Astrocyte (in vitro differentiated cells and primary cell): Measurements from ENCODE around the gene YIPF3. TPM values are rescaled to one million over a fixed set of nuclear protein-coding genes. Genes with fewer than 3 reads are reported as not detected.
A peak's percentile ranks its signal among the peaks of the same experiment; 100 is the strongest.
"Not testable (repeated sequence)": the region's sequence is repeated elsewhere in the genome, so short reads cannot be mapped to it uniquely, and the experiment has no call there.

Experiments
- DNase-seq: peaks from one replicate; pipeline ENCODE4 v3.0.0-alpha.2; 2010; ENCODE audit warnings: low read depth
- FAIRE-seq: peaks from 2 replicates; lab custom pipeline; 2011; peaks lifted over from hg19 to GRCh38; lab: Jason Lieb, UNC
- H2AFZ ChIP-seq: 2 replicates; pipeline ENCODE4 v1.6.0; 2012; ENCODE audit warnings: low read depth, low read length, inconsistent platforms
- H3K27ac ChIP-seq: 2 replicates; pipeline ENCODE4 v1.5.1; 2011; ENCODE audit warnings: low read depth, low read length, inconsistent platforms
- H3K27me3 ChIP-seq: 2 replicates; pipeline ENCODE4 v1.6.0; 2011; ENCODE audit warnings: low read length, inconsistent platforms; ENCODE audit not compliant: insufficient read depth
- H3K36me3 ChIP-seq: 2 replicates; pipeline ENCODE4 v1.5.1; 2011; ENCODE audit warnings: low read length, inconsistent platforms; ENCODE audit not compliant: insufficient read depth
- H3K4me1 ChIP-seq: 2 replicates; pipeline ENCODE4 v1.5.1; 2011; ENCODE audit warnings: low read length, inconsistent platforms; ENCODE audit not compliant: insufficient read depth
- H3K4me2 ChIP-seq: 2 replicates; pipeline ENCODE4 v1.6.0; 2012; ENCODE audit warnings: low read length, inconsistent platforms
- H3K4me3 ChIP-seq: 2 replicates; pipeline ENCODE4 v1.5.1; 2011; ENCODE audit warnings: low read depth, mild to moderate bottlenecking, low read length, inconsistent platforms; ENCODE audit not compliant: insufficient read depth
- H3K79me2 ChIP-seq: 2 replicates; pipeline ENCODE4 v1.6.0; 2012; ENCODE audit warnings: mild to moderate bottlenecking, low read length, inconsistent platforms; ENCODE audit not compliant: insufficient read depth
- H3K9ac ChIP-seq: 2 replicates; pipeline ENCODE4 v1.6.0; 2012; ENCODE audit warnings: mild to moderate bottlenecking, low read length, inconsistent platforms
- H3K9me3 ChIP-seq: 2 replicates; pipeline ENCODE4 v1.5.1; 2012; ENCODE audit warnings: low read depth, mild to moderate bottlenecking, low read length, inconsistent platforms; ENCODE audit not compliant: insufficient read depth
- H4K20me1 ChIP-seq: 2 replicates; pipeline ENCODE4 v1.6.0; 2012; ENCODE audit warnings: low read length, inconsistent platforms; ENCODE audit not compliant: insufficient read depth
- H3K27ac Mint-ChIP-seq: one replicate; pipeline ENCODE4 v1.8.0; 2021; ENCODE audit warnings: mild to moderate bottlenecking, mixed read lengths; ENCODE audit not compliant: unreplicated experiment
- H3K27me3 Mint-ChIP-seq: one replicate; pipeline ENCODE4 v1.8.0; 2021; ENCODE audit warnings: low read depth, mixed read lengths; ENCODE audit not compliant: unreplicated experiment
- H3K36me3 Mint-ChIP-seq: one replicate; pipeline ENCODE4 v1.8.0; 2021; ENCODE audit warnings: low read depth, mixed read lengths; ENCODE audit not compliant: unreplicated experiment
- H3K4me1 Mint-ChIP-seq: one replicate; pipeline ENCODE4 v1.8.0; 2021; ENCODE audit warnings: low read depth, mixed read lengths; ENCODE audit not compliant: unreplicated experiment
- H3K4me3 Mint-ChIP-seq: one replicate; pipeline ENCODE4 v1.8.0; 2021; ENCODE audit warnings: mild to moderate bottlenecking, moderate library complexity, mixed read lengths; ENCODE audit not compliant: unreplicated experiment
- H3K9me3 Mint-ChIP-seq: one replicate; pipeline ENCODE4 v1.8.0; 2021; ENCODE audit warnings: mild to moderate bottlenecking, mixed read lengths; ENCODE audit not compliant: unreplicated experiment
- EZH2 ChIP-seq: IDR thresholded peaks from 2 replicates; pipeline ENCODE4 v1.6.1; 2012; ENCODE audit warnings: mild to moderate bottlenecking, low read length, inconsistent platforms; ENCODE audit not compliant: insufficient read depth
- total RNA-seq: library from RNA; stranded (reverse); gene quantifications from 2 replicates; pipeline ENCODE4 v1.2.1, GENCODE V29; 2021
- TF ChIP-seq, protein P1 (sequence below): IDR thresholded peaks from 2 replicates; pipeline ENCODE4 v1.5.1; 2011; ENCODE audit warnings: low read depth, mild to moderate bottlenecking, inconsistent platforms, low read length, moderate library complexity; ENCODE audit not compliant: insufficient read depth

YIPF3 gene
- total RNA-seq, 1 donor from 2014 or later, result 132 TPM

DNA sequence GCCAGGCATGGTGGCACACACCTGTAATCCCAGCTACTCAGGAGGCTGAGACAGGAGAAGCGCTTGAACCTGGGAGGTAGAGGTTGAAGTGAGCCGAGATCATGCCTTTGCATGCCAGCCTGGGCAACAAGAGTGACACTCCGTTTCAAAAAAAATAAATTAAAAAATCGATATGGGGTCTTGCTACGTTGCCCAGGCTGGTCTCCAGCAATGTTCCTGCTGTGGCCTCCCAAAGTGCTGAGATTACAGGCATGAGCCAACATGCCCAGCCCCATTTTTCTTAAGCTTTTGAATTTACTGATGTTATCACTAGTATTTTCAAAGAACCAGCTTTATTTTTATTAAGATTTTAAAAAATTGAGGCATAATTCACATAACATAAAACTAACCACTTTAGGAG lies 23.8 kb upstream of the YIPF3 start:
- H2AFZ ChIP-seq, result no peak overlapping the region
- H3K4me1 ChIP-seq, result no peaks in the 10 kb centered on the region
- H3K27me3 ChIP-seq, result no peaks in the 10 kb centered on the region
- no peaks in the 10 kb centered on the region for H3K9me3 ChIP-seq
- FAIRE-seq (no peak), DNase-seq (no peak)
- no peak overlapping the region for H3K4me3 ChIP-seq
- no peaks in the 10 kb centered on the region for H3K27me3 Mint-ChIP-seq
- peaks cover 2% of the 10 kb centered on the region for H3K9me3 Mint-ChIP-seq
- no peak for TF ChIP-seq EZH2
- TF ChIP-seq, protein P1, sequence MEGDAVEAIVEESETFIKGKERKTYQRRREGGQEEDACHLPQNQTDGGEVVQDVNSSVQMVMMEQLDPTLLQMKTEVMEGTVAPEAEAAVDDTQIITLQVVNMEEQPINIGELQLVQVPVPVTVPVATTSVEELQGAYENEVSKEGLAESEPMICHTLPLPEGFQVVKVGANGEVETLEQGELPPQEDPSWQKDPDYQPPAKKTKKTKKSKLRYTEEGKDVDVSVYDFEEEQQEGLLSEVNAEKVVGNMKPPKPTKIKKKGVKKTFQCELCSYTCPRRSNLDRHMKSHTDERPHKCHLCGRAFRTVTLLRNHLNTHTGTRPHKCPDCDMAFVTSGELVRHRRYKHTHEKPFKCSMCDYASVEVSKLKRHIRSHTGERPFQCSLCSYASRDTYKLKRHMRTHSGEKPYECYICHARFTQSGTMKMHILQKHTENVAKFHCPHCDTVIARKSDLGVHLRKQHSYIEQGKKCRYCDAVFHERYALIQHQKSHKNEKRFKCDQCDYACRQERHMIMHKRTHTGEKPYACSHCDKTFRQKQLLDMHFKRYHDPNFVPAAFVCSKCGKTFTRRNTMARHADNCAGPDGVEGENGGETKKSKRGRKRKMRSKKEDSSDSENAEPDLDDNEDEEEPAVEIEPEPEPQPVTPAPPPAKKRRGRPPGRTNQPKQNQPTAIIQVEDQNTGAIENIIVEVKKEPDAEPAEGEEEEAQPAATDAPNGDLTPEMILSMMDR, result no peak
- no peak overlapping the region for H3K27ac ChIP-seq
- H4K20me1 ChIP-seq, result peaks cover 3% of the 10 kb centered on the region
- no peak overlapping the region for H3K4me3 Mint-ChIP-seq
- H3K4me1 Mint-ChIP-seq, result no peaks in the 10 kb centered on the region
- no peak overlapping the region for H3K9ac ChIP-seq
- H3K36me3 ChIP-seq, result peaks cover 28% of the 10 kb centered on the region
- peaks cover 17% of the 10 kb centered on the region for H3K36me3 Mint-ChIP-seq
- H3K4me2 ChIP-seq, result no peak overlapping the region
- H3K79me2 ChIP-seq, result no peaks in the 10 kb centered on the region
- no peak overlapping the region for H3K27ac Mint-ChIP-seq

DNA sequence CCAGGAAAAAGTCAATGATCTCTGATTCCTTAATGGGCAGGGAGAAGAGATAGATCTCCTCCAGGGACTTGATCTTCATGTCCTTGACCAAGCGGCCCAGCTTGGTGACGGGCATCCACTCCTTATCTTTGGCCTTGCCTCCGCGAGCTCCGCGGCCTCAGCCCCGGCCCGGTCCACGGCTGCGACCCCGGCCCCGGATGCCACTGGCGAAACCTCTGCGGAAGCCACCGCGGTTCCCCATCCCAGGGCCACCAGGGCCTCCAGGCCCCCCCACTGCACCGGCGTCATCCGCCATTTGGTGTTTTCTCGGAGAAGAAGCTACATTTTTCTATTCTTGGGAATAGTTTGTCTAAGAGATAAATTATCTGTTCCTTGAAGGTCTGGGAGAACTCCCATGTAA lies 22.7 kb upstream of the YIPF3 start:
- H3K4me1 ChIP-seq, FAIRE-seq, H3K4me3 Mint-ChIP-seq, H3K4me3 ChIP-seq, H3K9ac ChIP-seq, H4K20me1 ChIP-seq, H3K27ac Mint-ChIP-seq, H3K9me3 Mint-ChIP-seq, H3K27me3 ChIP-seq, H3K9me3 ChIP-seq, H3K4me1 Mint-ChIP-seq, H3K79me2 ChIP-seq, H3K4me2 ChIP-seq, DNase-seq, H2AFZ ChIP-seq, H3K27ac ChIP-seq, H3K27me3 Mint-ChIP-seq: not testable (repeated sequence)
- H3K36me3 ChIP-seq, result peaks cover 23% of the 10 kb centered on the region
- peaks cover 17% of the 10 kb centered on the region for H3K36me3 Mint-ChIP-seq

DNA sequence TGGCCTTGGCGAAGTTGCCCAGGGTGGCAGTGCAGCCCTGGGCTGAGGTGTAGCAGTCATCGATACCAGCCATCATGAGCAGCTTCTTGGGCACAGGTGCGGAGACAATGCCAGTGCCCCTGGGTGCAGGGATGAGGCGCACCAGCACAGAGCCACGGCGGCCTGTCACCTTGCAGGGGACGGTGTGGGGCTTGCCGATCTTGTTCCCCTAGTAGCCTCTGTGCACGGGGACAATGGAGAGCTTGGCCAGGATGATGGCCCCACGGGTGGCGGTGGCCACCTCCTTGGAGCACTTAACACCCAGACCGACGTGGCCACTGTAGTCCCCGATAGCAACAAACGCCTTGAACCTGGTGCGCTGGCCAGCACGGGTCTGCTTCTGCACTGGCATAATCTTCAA lies 22.3 kb upstream of the YIPF3 start:
- FAIRE-seq, H3K4me3 ChIP-seq, H3K27me3 Mint-ChIP-seq: not testable (repeated sequence)

DNA sequence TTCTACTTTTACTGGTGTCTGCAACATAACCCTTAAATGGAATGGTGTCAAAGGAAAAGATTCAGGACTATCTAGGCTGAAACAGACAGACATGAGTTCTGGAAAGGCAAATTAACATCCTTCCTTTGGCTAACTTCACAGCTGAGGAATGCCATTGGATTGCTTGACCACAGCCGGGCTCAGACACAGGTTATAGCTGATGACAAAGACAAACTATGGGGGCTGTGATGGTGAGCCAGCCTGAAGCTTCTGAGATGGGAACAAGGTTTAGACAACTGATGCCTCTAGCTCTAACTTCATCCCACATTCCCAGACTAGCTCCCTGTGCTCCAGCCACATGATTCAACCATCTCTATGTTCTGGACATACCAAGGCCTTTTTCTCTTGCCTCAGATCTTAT lies 15.5 kb upstream of the YIPF3 start:
- peaks cover 36% of the 10 kb centered on the region for H3K36me3 ChIP-seq
- no peaks in the 10 kb centered on the region for H3K27me3 Mint-ChIP-seq
- peak overlapping the region; percentile 85 for H3K27ac Mint-ChIP-seq
- H3K36me3 Mint-ChIP-seq, result peaks cover 28% of the 10 kb centered on the region
- peak overlapping the region; percentile 31 for H3K4me3 Mint-ChIP-seq
- no peaks in the 10 kb centered on the region for H4K20me1 ChIP-seq
- H3K27me3 ChIP-seq, result no peaks in the 10 kb centered on the region
- H3K9me3 ChIP-seq, result no peaks in the 10 kb centered on the region
- H3K9me3 Mint-ChIP-seq, result no peaks in the 10 kb centered on the region
- H3K4me1 Mint-ChIP-seq, result peaks cover 14% of the 10 kb centered on the region
- TF ChIP-seq EZH2, result no peak
- TF ChIP-seq, protein P1, result no peak
- no peaks in the 10 kb centered on the region for H3K4me1 ChIP-seq
- no peak overlapping the region for H3K9ac ChIP-seq
- DNase-seq (peak; percentile 34), FAIRE-seq (no peak)
- H3K27ac ChIP-seq, result peak overlapping the region; percentile 55
- no peak overlapping the region for H3K4me3 ChIP-seq
- no peak overlapping the region for H2AFZ ChIP-seq
- H3K79me2 ChIP-seq, result no peaks in the 10 kb centered on the region
- no peak overlapping the region for H3K4me2 ChIP-seq

More for the DNA sequence above, 22.3 kb upstream of the YIPF3 start:
- not testable (repeated sequence) for H3K4me2 ChIP-seq, H3K9me3 Mint-ChIP-seq, DNase-seq, H3K4me1 Mint-ChIP-seq, H3K79me2 ChIP-seq, H3K27me3 ChIP-seq, H3K27ac Mint-ChIP-seq, H3K9me3 ChIP-seq, H3K9ac ChIP-seq, H2AFZ ChIP-seq, H3K27ac ChIP-seq, H3K4me3 Mint-ChIP-seq, H3K4me1 ChIP-seq, H4K20me1 ChIP-seq
- H3K36me3 Mint-ChIP-seq, result peaks cover 17% of the 10 kb centered on the region
- peaks cover 21% of the 10 kb centered on the region for H3K36me3 ChIP-seq
